HFFc6 (cell line): ENCODE results near the gene SPECC1L. TPM values are rescaled to one million over a fixed set of nuclear protein-coding genes. Genes with fewer than 3 reads are reported as not detected.

Experiments
- DNase-seq: peaks from one replicate; pipeline ENCODE4 v3.0.0-alpha.2; 2018
- H3K27ac Mint-ChIP-seq: 2 replicates; pipeline ENCODE4 v1.8.0; 2020; ENCODE audit warnings: mild to moderate bottlenecking, mixed read lengths
- H3K27me3 Mint-ChIP-seq: 2 replicates; pipeline ENCODE4 v1.8.0; 2021; ENCODE audit warnings: mild to moderate bottlenecking, moderate library complexity, mixed read lengths; ENCODE audit not compliant: insufficient read depth
- H3K36me3 Mint-ChIP-seq: 2 replicates; pipeline ENCODE4 v1.8.0; 2021; ENCODE audit warnings: low read depth, mixed read lengths
- H3K4me1 Mint-ChIP-seq: 2 replicates; pipeline ENCODE4 v1.8.0; 2020; ENCODE audit warnings: low read depth, mixed read lengths
- H3K4me3 Mint-ChIP-seq: 2 replicates; pipeline ENCODE4 v1.8.0; 2020; ENCODE audit warnings: mild to moderate bottlenecking, moderate library complexity, mixed read lengths
- H3K9me3 Mint-ChIP-seq: 2 replicates; pipeline ENCODE4 v1.8.0; 2020; ENCODE audit warnings: mild to moderate bottlenecking, mixed read lengths
- total RNA-seq, 6 experiments: library from RNA; stranded (reverse); fragmentation: NEBNext Ultra II Directional; extraction: Animal tissue kit (Norgen Biotek cat#: 25700); gene quantifications; 2 replicates in 1 of 6; 3 replicates in 5 of 6; pipeline ENCODE4 v1.2.3, GENCODE V29; 2021
- TF ChIP-seq, protein P1 (sequence below): fragments of 200-600 bp; sonication (generic); IDR thresholded peaks from 2 replicates; pipeline ENCODE4 v1.5.0; 2021; ENCODE audit warnings: antibody characterized with exemption, mild to moderate bottlenecking

The SPECC1L gene
- total RNA-seq, 6 experiments from 2014 or later = 47.3 to 61.5 (median 59.1) TPM

DNA sequence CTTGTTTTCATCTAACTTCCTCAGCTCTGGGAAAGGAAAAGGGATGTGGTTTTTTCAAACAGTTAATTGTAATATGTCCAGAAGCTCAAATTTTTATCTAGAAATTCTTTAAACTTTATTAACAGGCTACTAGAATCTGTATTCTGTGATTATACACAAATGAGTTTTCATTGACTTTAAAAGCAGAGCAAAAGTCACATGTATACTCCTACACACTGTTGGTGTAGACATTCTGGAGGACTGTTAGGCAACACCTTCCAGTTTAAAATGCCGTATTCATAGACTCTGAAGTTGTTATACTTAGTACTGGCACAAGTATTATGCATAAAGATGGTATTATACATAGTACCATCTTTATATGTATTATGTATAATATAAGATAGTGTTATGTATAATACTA is 64.9 kb downstream of the SPECC1L start:
- TF ChIP-seq, protein P1, sequence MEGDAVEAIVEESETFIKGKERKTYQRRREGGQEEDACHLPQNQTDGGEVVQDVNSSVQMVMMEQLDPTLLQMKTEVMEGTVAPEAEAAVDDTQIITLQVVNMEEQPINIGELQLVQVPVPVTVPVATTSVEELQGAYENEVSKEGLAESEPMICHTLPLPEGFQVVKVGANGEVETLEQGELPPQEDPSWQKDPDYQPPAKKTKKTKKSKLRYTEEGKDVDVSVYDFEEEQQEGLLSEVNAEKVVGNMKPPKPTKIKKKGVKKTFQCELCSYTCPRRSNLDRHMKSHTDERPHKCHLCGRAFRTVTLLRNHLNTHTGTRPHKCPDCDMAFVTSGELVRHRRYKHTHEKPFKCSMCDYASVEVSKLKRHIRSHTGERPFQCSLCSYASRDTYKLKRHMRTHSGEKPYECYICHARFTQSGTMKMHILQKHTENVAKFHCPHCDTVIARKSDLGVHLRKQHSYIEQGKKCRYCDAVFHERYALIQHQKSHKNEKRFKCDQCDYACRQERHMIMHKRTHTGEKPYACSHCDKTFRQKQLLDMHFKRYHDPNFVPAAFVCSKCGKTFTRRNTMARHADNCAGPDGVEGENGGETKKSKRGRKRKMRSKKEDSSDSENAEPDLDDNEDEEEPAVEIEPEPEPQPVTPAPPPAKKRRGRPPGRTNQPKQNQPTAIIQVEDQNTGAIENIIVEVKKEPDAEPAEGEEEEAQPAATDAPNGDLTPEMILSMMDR = no peak
- peaks cover 20% of the 10 kb centered on the region for H3K36me3 Mint-ChIP-seq
- H3K27ac Mint-ChIP-seq = no peak overlapping the region
- H3K4me3 Mint-ChIP-seq = no peak overlapping the region
- peaks cover 63% of the 10 kb centered on the region for H3K4me1 Mint-ChIP-seq
- DNase-seq = no peak
- no peaks in the 10 kb centered on the region for H3K9me3 Mint-ChIP-seq
- H3K27me3 Mint-ChIP-seq = no peaks in the 10 kb centered on the region

DNA sequence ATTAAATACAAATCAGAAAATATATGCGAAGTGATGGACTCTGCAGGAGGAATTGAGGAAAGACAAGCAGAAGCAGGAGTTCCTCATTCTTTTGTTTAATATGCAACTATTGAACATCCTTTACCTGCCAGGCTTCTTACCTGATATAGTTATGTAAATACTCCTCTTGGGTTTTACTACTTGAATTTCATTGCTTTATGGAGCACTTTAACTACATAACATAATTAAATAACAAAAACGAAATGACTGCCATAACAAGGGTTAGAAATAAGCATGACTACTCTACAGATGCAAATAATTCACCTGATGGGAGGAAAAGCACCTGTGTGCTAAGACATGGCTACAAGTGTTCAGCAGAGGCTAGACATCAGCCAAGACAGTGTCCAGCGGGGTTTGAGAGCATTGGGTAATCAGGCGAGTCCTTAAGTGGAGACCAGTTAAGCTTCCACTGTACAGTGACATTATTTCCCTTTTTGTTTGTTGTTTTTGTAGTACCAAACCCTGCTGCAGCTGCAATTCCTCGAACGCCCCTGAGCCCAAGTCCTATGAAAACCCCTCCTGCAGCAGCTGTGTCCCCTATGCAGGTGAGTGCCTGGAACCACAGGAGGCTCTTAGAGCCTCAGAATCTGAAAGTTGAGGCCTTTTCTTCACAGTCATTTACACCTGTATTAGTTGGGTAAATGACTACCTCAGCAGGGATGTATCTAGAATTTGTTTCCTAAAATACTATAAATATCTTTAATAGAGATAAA is 67.4 kb downstream of the SPECC1L start:
- H3K4me1 Mint-ChIP-seq = peaks cover 38% of the 10 kb centered on the region
- TF ChIP-seq, protein P1 = no peak
- peaks cover 27% of the 10 kb centered on the region for H3K36me3 Mint-ChIP-seq
- DNase-seq = no peak
- no peak overlapping the region for H3K4me3 Mint-ChIP-seq
- H3K27ac Mint-ChIP-seq = 0 out of 2 replicates have a peak overlapping the region, but pooled peaks have one; percentile 9
- H3K27me3 Mint-ChIP-seq = no peaks in the 10 kb centered on the region
- H3K9me3 Mint-ChIP-seq = no peaks in the 10 kb centered on the region

DNA sequence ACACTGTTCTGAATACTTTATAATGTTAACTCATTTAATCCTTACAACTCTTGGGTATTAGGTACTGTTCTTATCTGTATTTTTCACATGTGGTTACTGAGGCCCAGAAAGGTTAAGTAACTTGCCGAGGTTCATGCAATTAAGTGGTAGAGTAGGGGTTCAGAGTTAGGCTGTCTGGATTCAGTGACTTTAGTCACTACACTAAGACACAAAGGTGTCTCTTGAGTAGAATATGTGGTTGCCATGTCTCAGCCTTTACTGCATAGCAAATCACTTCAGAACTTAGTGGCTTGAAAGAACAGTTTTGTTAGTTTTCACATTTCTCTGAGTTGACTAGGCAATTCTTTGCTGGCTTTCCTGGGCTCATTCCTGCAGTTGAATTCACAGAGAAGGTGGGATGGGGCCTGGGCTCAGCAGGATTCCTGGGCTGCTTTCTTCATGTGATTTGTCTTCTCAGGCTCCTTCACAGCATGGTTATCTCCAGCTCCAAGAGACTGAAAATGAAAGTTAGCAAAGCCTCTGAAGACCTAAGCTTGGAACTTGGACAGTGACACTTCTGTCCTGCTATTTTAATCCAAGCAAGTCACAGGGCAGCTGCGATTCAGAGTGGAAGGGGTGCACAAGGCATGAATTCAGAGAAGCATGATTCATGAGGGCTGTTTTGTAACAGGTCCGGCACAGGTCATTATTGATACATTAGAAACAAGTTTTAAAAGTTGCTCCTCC is 68.3 kb downstream of the SPECC1L start:
- peaks cover 29% of the 10 kb centered on the region for H3K4me1 Mint-ChIP-seq
- peak overlapping the region; percentile 69 for H3K4me3 Mint-ChIP-seq
- DNase-seq = peak; percentile 37
- no peaks in the 10 kb centered on the region for H3K27me3 Mint-ChIP-seq
- H3K36me3 Mint-ChIP-seq = peaks cover 27% of the 10 kb centered on the region
- no peaks in the 10 kb centered on the region for H3K9me3 Mint-ChIP-seq
- TF ChIP-seq, protein P1 = no peak
- H3K27ac Mint-ChIP-seq = peak overlapping the region; percentile 83

GRCh38 chr22:24339452-24339747 is 68.8 kb downstream of the SPECC1L start:
- TF ChIP-seq, protein P1 = no peak
- no peak for DNase-seq
- H3K4me3 Mint-ChIP-seq = peak overlapping the region; percentile 69
- H3K4me1 Mint-ChIP-seq = peaks cover 29% of the 10 kb centered on the region
- peak overlapping the region; percentile 83 for H3K27ac Mint-ChIP-seq
- peaks cover 32% of the 10 kb centered on the region for H3K36me3 Mint-ChIP-seq
- no peaks in the 10 kb centered on the region for H3K9me3 Mint-ChIP-seq
- no peaks in the 10 kb centered on the region for H3K27me3 Mint-ChIP-seq

DNA sequence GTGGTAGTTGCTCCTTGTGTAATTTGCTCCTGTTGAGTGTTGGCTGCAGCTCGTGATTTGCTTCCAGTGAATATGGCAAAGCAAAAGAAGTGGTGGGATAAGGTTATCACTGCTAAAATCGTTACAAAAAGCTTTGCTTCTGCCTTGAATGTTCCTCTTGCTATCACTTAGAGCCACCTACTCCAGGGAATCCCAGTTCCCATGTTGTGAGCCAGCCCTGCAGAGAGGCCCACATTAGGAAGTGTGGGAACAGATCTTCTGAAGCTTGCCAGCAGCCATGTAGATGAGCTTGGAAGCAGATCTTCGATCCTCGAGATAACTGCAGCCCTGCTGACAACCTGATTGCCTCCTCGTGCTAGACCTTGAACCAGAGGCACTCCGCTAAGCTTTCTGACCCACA is 71.0 kb downstream of the SPECC1L start:
- no peaks in the 10 kb centered on the region for H3K9me3 Mint-ChIP-seq
- H3K27ac Mint-ChIP-seq = no peak overlapping the region
- no peak overlapping the region for H3K4me3 Mint-ChIP-seq
- H3K4me1 Mint-ChIP-seq = peaks cover 18% of the 10 kb centered on the region
- H3K36me3 Mint-ChIP-seq = peaks cover 31% of the 10 kb centered on the region
- TF ChIP-seq, protein P1 = no peak
- no peaks in the 10 kb centered on the region for H3K27me3 Mint-ChIP-seq
- DNase-seq = no peak
